Activated CD4-positive, alpha-beta T cell treated with anti-CD3 and anti-CD28 coated beads, Interleukin-2, amount 50 U/mL, for 16 hours (primary cell): ENCODE results near the gene HOXC10.

Experiments used
- DNase-seq: peaks from one replicate; pipeline ENCODE4 v3.0.0-alpha.2; 2020

Gene HOXC10

DNA sequence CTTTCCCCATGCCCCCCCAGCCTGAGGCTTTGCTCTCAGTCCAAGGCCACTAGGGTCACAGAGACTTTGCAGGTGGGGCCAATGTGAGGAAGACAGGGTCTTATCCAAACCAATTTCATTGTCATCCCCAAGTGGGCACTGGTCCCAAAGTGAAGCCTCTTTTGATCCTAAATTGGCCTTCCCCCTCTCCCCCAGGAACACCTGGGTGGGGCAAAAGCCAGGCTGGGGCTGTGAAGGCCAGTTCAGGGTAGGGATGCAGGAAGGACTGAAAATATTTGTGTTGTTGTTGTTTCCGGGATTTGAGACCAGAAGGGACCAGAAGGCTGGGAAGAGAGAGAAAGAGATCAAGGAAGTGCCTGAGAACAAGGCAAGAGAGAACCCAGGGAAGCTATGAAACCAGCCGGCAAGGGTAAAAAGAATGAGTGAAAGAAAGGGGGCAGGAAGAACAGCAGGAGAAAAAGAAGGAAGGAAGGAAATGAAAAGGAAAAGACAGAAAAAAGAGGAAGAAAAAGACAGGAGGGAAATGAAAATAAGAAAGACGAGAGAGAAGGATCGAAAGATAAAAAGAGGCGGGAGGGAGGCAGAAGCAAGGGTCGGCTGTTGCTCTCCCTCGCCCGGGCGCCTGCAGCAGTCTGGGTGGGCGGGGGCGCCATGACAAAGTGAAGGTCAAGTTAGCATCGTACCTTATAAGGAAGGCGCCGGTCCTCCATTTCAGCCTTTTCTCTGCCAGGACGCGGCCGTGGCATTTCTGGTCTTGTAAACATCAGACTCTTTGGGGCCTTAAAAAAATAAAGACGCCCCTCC, 19.5 kb upstream of the HOXC10 start:
- DNase-seq = no peak

DNA sequence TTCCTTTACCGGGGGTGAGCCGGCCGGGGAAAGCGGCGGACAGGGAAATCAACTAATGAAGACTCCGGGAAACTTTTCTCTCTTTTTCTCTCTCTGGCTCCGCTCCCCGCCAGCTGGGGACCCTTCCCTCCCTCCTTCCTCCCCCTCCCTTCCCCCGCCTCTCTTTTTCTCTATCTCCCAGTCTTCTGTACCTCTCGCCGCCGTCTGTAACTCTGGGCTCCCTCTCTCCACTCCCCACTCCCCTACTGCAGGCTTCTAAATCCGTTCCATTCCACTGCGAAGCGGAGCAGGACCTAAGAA, 18.9 kb upstream of the HOXC10 start:
- DNase-seq = no peak

DNA sequence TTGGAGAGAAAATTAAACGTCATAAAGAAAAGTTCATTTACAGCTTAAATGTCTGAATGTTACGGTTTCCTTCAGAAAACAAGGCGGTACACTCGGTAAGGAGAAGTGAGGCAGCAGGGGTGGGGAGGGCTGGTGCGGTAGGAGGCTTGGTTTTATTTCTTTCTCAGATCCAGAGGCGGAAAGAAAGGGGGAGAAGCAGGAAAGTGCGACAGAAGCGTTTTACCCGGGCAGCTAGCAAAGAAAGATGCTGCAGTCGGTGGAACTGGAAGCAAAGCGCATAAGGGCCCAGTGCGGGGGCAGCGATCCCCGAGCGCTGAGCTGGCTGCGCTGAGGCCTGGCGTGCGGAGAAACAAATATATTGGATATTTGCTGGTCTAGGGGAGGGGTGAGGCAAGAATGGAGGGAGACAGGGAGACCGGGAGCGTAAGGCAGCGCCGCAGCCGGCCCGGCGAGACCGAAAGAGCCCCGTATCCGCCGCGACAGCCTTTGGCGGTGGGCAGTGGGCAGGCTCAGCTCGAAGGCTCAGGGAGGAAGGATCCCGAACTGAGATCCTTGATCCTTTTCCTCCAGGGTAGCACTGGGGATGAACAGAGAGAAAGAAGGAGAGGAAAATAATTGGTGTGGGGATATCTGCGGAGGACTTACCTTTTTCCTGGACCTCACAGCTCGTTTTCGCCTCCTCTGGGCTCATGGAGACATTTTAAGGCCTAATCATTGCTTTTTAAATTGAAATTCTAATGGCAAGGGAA, 18.4 kb upstream of the HOXC10 start:
- no peak for DNase-seq

GRCh38 chr12:53967421-53967925, 17.5 kb upstream of the HOXC10 start:
- no peak for DNase-seq

- DNase-seq = no peak
Observed at GRCh38 chr12:53968214-53969127, 16.5 kb upstream of the HOXC10 start.

DNA sequence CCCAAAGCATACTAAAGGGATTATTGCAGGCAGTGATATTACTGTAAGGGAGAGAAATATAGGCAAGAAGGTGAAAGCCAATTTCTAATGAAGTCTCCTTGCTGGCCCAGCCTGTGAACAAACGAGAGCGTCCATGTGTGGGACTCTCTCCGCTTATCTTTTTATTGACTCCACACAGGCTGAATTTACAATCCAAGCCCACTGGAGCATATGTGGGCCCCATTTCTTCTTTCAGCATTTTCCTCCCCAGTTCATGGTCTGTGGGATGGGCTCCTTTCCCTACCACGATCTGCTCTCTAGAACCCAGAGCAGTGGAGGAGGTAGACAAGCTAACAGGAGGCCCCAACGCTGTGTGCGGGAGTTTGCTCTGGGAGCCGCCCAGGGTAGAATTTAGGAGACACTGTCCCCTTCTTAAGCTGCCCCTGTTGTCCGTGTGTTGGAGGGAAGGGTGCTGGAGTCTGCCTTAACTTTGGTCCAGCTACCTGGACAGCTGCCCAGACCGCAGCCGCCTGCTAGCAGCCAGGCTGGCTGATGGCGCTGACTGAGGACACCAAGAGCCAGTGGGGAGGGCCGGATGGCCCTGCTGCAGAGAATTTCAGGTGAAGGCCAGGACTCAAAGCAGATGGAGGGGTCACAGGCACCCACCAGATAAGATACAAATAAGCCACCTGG, 15.2 kb upstream of the HOXC10 start:
- no peak for DNase-seq

DNA sequence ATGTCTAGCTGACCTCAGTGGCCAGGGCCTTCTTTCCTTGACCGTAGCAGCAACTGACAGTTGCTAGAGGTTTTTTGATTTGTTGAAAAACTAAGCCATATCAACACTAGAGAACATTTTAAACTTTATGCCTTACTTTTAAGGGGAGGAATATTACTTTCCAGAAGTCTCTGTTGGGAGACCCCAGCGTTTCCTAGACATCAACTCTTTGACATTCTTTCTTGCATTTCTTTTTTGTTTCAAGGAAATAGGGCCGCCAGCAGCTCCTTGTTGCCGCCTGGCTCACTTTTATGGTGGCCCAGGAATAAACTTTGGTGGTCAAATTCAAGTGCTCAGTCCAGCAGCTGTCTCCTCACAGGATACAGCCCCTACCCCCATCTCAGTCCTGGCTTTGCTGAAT, 14.5 kb upstream of the HOXC10 start:
- DNase-seq = no peak

DNA sequence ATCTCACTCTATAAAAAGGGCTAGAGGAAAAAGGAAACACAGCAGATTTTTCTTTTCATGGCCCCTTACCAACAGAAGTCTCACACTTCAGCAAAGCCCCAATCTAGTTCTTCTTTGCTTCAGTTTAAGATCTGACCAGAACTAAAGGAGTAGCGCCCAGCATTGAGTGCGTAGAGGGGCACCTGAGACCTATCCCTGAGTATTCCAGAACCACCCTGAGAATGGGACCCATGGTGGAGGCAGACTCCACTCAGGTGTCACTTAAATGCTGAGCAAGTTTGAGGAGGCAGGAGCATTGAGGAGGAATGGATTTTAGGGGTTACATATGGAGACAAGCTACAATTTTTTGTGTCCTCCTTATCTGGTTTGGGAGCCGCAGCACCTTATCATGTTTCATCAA, 13.8 kb upstream of the HOXC10 start:
- DNase-seq = no peak

DNA sequence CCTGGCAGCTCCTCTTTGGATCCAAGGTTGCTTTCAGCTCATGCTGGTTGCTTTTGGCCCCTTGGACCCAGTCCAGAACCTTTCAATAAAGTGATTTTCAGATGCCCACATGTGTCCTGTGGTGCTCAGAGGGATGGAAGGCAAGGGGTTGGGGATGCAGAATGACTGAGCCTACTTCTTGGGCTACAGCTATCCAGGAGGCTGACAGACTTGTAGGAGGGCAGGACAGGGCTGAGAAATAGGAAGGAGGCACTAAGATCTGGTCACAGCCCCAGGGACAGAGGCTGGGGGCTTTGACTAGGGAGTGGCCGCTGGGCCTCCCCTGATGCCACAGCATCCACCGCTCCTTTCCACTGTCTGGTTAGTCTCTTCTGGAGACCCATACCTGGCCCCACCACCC, 13.3 kb upstream of the HOXC10 start:
- DNase-seq = no peak

DNA sequence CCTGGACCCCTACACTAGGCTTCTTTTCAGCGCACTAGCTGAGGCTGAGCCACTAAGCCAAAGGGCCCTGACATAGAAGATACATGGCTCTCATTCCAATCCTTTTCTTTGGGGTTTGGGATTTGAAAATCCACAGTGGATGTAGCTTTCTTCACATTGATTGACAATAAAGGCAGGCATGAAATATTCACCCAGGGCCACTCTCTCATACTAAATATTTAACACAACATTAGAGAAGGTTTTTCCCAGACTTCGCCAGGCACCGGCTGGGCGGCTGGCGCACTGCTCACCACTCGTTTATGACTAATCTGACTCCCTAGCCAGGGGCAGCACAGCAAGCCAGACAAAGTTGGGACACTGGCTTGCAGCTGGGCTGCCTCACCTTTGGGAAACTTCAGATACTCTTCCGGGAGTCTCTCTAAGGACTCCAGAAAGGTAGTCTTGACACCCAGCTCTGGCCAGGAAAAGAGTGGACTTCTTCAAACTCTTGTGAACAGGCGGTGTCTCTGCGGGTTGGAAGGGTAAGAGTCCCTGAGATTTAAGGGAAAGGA, 12.7 kb upstream of the HOXC10 start:
- DNase-seq = no peak

DNA sequence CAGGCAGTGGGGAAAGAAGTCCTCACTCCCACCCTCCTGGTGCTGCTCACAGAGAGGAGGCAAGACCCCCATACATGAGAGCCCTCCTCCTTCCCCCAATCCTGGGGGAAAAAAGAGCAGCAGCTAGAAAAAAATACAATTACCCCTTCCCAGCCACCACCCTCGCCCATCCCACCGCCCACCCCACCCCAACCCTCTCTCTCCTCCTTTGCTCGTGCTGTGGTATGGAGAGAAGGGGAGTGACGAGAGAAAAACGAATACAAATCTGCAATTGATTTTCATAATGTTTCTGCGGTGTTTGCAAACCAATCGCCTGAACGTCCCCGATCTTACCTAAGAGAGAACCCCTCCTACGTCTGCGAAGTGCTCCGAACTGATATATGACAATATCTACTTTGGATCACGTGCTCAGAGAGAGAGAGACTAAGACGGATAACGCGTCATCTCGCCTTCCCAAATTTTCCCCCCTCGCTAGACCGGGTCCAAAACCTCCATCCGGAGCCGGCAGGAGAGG, 12.2 kb upstream of the HOXC10 start, which contains the start of gene HOXC11:
HOXC11 (plus strand) TSS at position 405 of the 514 bp plus-strand sequence. CDS start 116 bp downstream, outside the sequence.
- no peak for DNase-seq

DNA sequence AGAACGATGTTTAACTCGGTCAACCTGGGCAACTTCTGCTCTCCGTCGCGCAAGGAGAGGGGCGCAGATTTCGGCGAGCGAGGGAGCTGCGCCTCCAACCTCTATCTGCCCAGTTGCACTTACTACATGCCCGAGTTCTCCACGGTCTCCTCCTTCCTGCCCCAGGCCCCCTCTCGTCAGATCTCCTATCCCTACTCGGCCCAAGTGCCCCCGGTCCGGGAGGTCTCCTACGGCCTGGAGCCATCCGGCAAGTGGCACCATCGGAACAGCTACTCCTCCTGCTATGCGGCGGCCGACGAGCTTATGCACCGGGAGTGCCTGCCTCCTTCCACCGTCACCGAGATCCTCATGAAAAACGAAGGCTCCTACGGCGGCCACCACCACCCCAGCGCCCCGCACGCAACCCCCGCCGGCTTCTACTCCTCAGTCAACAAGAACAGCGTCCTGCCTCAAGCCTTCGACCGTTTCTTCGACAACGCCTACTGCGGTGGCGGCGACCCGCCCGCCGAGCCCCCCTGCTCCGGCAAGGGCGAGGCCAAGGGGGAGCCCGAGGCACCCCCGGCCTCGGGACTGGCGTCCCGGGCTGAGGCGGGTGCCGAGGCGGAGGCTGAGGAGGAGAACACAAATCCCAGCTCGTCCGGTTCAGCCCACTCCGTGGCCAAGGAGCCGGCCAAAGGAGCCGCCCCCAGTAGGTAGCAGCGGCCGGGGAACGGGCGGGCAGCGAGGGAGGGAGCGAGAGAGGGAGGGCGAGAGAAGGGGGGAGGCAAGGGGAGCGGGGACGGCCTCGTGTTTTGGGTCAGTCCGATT, 11.5 kb upstream of the HOXC10 start:
- DNase-seq = no peak

GRCh38 chr12:53974084-53975063, 10.6 kb upstream of the HOXC10 start, which contains the start of gene HOTAIR:
Gene HOTAIR (minus strand): TSS chr12:53974954.
- DNase-seq = no peak

GRCh38 chr12:53975064-53975471, 9.9 kb upstream of the HOXC10 start:
- DNase-seq = no peak

GRCh38 chr12:53975479-53976152, 9.3 kb upstream of the HOXC10 start:
- no peak for DNase-seq

DNA sequence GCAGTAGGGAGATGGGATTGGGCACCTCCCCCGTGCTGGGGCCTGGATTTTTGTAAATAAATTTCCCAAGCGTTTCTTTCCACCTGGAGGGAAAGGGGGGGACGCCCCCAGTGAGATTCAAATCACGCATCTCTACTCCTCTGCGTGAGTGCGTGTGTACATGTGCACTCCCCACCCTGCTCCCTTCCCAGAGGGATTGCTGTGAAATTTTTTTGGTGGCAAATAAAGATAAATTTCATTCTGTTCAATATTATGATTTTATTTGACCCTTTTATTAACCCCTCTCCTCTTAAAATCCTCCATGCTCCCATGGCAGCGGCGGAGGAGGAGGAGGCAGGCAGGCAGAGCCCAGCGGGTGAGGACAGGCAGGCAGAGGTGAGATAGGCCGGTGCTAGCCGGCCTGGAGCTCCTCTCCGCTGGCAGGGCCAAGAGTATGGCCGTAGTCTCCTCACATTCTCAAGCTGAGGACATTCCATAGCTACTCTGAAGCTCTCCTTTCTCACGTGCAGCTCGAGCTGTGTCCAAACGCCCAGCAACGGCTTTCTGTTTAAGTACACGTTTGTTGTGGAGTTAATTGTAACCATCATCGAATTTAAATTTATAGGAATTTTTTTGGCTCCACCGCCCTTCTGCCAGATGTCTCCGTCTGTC, 8.6 kb upstream of the HOXC10 start:
- no peak for DNase-seq

DNA sequence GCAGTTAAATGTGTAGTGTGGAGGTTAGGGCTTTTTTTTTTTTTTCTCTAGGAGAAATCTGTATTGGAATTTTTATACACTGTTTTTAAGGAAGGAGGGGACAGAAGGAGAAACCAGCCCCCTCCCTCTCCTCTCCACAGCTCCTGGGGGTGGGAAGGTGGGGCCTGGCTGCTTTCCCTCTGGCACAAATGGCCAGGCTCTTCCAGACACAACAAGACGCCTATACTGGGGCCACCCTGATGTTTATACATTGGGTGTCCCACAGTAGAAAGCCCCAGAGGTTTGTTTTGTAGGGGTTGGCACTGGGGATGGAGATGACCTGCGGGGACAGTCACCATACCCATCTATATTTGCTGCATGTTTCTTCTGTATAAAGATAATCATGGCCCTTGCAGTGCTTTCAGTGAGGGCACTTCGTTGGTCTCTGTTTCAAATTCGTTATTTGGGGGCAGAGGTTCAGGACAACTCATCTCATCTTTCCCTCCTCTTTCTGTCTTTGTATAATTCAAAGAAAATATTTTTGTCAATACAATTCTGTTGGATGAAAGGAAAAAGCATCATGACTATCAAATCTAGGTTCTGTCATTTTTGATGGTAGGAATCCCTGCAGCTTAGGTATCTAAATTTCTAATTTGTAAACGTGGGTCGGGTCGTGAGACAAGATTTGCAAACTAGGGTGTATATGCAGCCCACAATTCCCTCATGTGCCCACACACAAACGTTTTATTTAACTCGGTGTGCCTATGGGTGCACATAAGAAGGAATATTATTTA, 7.9 kb upstream of the HOXC10 start:
- DNase-seq = no peak
